ENCODE data around the gene DGKB. TPM values are rescaled to one million over a fixed set of nuclear protein-coding genes. Genes with fewer than 3 reads are reported as not detected.
"Not testable (repeated sequence)": the region's sequence is repeated elsewhere in the genome, so short reads cannot be mapped to it uniquely, and the experiment has no call there.

DGKB gene
- total and polyA plus RNA-seq, 2 of the 8 experiments (the other 6 are each of a cell fraction or from before 2014, with no cell fraction given) = 1.9 to 2.6 TPM

GRCh38 chr7:14279065-14279871 is 623.3 kb downstream of the DGKB start:
- WGBS, 2 experiments (ENCODE audit: extremely low coverage in 1 of 2, insufficient coverage in 1 of 2, insufficient read length in 1 of 2, insufficient replicate concordance in 2 of 2, low coverage in 1 of 2, low lambda C conversion rate in 2 of 2, missing lambda C conversion rate in 1 of 2) = 17% methylated on average over 10 of the region's 21 CpGs; no CpG with 5 or more reads in 1 of the 2 experiments
- TF ChIP-seq ASH2L (IDR thresholded peaks at IDR 0.05; ENCODE audit: low read length) = peak; percentile 21
- TF ChIP-seq KDM4A (IDR thresholded peaks at IDR 0.05; ENCODE audit: low read depth, low read length, severe bottlenecking) = peak; percentile 47
- TF ChIP-seq TAF1 (IDR thresholded peaks at IDR 0.05; ENCODE audit: low read depth, low read length) = peak; percentile 25; the same call in 1 of the 2 replicates
- H3K23ac ChIP-seq (ENCODE audit: insufficient read length); H2BK12ac ChIP-seq (ENCODE audit: low read depth, low read length); H3K18ac ChIP-seq (ENCODE audit: extremely low read depth, low read length); H3K36me3 ChIP-seq (ENCODE audit: control insufficient read depth in 2 of 4, insufficient read depth in 4 of 4, low read length in 3 of 4); H3K79me2 ChIP-seq (ENCODE audit: control insufficient read depth in 1 of 2, insufficient read depth in 2 of 2, low read length in 2 of 2); H4K20me1 ChIP-seq (replicated peaks in 1 of 2; ENCODE audit: control insufficient read depth in 1 of 2, insufficient read depth in 2 of 2, low read length in 2 of 2); H3K56ac ChIP-seq (replicated peaks; ENCODE audit: insufficient read length, low read depth, low read length); H4K91ac ChIP-seq (replicated peaks; ENCODE audit: insufficient read length, low read length); H2AK5ac ChIP-seq (ENCODE audit: low read depth, low read length); H3K23me2 ChIP-seq (ENCODE audit: low read depth, low read length); FAIRE-seq; H3K27ac ChIP-seq (ENCODE audit: low read depth, low read length); H3K4ac ChIP-seq (replicated peaks; ENCODE audit: insufficient read length, low read depth, low read length); CTCF ChIA-PET (ENCODE audit: partially characterized antibody); H2BK15ac ChIP-seq (ENCODE audit: low read length); H3K79me1 ChIP-seq (ENCODE audit: low read depth, low read length); H3K27me3 ChIP-seq (replicated peaks in 1 of 4; ENCODE audit: control insufficient read depth in 3 of 4, extremely low read depth in 1 of 4, insufficient read depth in 3 of 4, low read length in 3 of 4); H2BK20ac ChIP-seq (ENCODE audit: low read length); H3K4me1 ChIP-seq (replicated peaks in 1 of 4; ENCODE audit: control insufficient read depth in 3 of 4, insufficient read depth in 4 of 4, low read length in 3 of 4); H4K8ac ChIP-seq (ENCODE audit: extremely low read depth, insufficient read depth, low read length); H3K9me3 ChIP-seq (ENCODE audit: insufficient read depth in 2 of 2, low read depth in 1 of 2, low read length in 1 of 2); H2AFZ ChIP-seq (ENCODE audit: low read length); H2BK120ac ChIP-seq (replicated peaks; ENCODE audit: low read depth, low read length); H3K14ac ChIP-seq (ENCODE audit: insufficient read length): not testable (repeated sequence)
- Histone ChIP-seq H3K9ac (replicated peaks in 1 of 4; ENCODE audit: extremely low read depth in 1 of 4, low read depth in 3 of 4, low read length in 3 of 4) (peak overlapping the region in 1 of 4 experiments; percentile 47; a peak in 3 of 7 replicates), H4K5ac (ENCODE audit: insufficient read length, low read depth, low read length) (peak overlapping the region; percentile 80), H3K4me2 (ENCODE audit: insufficient read depth in 1 of 2, low read depth in 2 of 2, low read length in 2 of 2) (peak overlapping the region; percentile 59 to 77; a peak in 3 of 4 replicates), H3K4me3 (ENCODE audit: extremely low read depth in 1 of 4, insufficient read depth in 2 of 4, low read depth in 3 of 4, low read length in 4 of 4) (peak overlapping the region; percentile 4 to 51 (median 38); a peak in 6 of 8 replicates), H2BK5ac (ENCODE audit: low read depth, low read length) (0 out of 2 replicates have a peak overlapping the region, but pooled peaks have one; percentile 60)
- peak in 1 of 2 experiments; percentile 80 for DNase-seq (ENCODE audit: low read depth in 1 of 2, low spot score in 2 of 2)
- POLR2A ChIA-PET (ENCODE audit: partially characterized antibody) = interaction anchor here (1.1 to 1.4 kb wide), 4 partner anchors 9 to 290 kb away, joined by 3 to 4 read pairs (median 4); partner anchors contain the start of gene ETV1

Data from H1 (cell line).